ENCODE measurements around the gene KRTCAP2.

The KRTCAP2 gene

DNA sequence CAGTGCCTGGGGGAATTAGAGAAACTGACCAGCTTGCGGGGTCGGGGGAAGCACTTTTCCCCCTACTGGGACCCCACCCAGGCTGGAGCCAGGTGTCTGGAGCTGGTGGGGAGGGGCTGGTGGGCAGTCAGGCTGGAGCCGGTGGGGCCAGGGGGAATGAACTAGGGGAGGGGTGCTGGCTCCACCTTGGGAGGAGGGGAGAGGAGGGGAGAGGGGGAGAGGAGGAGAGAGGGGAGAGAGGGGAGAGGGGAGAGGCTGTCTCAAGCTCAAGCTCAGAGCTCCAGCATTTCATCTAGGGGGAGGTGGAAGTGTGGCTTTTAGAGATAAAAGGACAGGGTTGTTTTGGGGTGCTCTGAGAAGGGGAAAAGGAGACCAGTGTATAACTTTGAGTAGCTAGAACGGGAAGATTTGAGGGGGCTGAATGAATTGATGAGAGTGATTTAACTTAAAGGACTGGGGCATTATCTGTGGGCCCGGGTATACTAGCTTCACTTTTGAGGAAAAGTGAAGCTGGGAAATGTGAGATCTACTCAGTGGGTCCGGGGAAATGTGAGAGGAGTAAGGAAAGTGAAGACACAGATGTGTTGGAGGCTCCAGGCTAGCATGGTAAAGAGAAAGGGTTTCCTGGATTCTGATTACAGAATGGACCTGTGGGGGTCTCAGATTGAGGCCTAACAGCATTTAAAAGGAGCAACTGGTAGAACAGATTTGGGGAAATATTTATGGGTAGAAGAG, 42.7 kb downstream of the KRTCAP2 start:
- no peak for DNase-seq

DNA sequence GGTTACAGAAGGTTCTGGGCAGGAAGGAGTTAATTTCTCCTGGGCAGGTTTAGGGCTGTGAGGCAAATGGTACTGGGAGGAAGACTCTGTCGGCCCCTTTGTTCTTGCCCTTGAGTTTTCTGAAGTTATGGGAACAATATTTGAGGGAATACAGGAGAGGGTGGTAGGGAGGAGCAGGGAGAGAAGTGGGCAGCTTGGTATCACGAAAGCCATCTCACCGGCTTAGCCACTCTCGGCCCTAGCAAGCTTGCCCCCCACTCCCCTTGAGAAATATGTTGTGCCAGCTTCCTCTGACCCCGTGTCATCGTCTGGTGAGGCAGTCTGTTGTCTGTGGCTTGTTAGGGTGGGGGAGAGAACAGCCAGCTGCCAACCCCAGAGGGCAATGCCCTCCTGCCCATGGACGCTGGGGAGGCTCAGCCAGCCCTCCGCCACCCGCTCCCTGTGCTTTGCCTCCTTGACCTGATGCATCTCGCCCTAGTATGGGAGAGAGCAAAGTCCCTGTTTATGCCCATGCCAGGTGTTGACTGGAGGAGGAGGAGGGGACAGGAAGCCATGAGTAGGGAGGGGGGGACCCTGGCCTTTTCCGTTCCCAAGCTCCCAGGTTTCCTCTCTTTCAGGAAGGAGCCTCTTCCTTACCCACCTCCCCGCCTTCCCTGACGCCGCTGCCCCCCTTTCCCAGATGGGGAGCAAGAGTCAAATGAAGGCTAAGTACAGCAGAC, 44.2 kb downstream of the KRTCAP2 start:
- DNase-seq = peak; percentile 36 to 41

DNA sequence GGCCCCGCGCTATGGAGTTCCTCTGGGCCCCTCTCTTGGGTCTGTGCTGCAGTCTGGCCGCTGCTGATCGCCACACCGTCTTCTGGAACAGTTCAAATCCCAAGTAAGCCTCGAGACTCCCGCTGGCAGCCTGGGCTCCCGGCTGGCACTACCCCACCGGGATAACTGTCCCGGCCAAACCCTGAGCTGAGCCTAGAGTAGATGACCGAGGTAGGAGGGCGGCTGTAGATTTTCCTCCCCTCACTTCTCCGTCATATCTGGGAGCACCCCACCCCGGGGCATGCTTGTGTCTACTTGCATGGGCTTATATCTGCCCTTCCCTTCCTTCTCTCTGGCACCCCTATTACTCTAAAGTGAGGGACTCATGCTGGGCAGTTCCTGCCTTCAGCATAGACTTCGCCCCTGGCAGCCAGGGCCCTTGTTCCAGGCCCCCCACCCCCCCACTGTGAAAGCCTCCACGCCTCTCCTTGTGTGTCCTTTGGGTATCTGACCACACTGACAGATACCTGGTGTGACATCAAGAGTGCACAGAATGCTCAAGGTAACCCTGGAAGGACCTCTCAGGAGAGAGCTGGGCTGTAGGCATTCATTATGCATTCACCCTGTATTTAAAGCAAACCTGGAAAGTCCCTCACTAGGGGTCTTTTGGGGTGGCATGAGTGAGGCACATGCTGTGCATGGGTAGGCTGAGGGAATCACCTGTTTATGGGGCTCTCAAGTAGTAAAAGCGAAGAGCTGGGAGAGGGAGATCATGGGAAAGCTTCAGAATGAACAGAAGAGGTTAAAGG, 44.9 kb downstream of the KRTCAP2 start:
- DNase-seq = no peak

DNA sequence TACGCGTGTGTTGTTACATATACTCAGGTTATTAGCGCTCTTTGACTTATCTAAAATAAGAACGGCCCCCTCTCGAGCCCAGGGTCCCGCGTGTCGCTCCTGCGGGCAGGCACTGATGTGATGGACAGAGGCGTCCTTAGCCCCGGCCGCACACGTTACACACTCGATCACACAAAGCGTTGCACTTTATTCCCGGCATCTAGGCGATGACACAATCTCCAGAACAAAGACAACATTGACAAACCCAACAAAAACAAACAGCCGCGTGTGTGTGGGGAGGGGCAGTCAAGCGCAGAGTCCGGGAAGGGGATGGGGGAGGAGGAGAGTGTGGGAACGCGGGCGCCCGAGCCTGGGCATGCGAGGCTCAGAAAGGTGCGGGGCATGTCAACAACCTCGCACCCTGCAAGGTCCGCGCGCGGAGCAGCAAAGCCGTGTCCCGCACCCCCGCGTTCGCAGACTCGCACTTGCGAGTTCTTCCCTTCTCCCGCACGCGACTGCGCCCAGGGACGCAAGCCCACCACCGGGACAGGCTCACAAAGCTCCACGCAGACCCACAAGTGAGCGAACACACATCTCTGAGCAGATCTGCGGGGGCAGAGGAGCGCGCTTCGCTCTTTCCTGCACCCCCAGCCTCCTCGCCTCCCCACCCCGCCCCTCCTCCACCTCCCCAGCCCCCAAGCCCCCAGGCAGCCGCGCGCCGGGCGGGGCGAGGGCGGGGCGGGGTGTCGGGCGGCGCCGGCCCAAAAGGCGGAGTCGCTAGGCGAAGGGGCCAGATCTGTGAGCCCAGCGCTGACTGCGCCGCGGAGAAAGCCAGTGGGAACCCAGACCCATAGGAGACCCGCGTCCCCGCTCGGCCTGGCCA, 45.8 kb downstream of the KRTCAP2 start, which contains the start of gene EFNA1:
TSS of gene EFNA1 (plus strand) at position 772 of the 862 bp plus-strand sequence. CDS start 102 bp downstream, outside the sequence.
- DNase-seq = peak in 1 of 2 experiments; percentile 45

DNA sequence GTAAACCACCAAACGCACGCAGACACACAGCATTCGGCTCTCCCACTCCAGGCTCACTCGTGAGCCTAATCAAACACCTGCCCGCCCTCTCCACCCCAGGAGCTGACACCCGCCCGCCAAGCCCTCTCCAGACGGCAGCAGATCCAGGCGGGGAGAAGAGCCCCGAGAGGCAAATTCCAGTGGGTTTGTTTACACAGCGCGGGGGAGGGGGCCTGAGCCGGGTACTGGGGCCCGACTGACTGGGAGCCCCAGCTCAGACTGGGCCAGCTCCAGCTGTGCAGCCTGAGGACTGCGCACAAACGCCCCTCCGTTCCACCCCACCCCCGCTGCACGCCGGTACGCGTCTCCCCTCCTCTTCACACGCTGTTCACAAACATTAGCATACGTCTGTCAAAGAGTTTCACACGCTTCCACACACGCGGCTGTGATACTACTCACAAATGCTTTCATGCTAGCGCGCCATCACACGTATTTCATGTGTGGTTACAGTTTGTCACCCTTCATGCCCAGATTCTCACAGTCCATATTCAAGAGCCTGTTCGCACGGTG, 46.5 kb downstream of the KRTCAP2 start:
- peak; percentile 49 to 59 for DNase-seq

DNA sequence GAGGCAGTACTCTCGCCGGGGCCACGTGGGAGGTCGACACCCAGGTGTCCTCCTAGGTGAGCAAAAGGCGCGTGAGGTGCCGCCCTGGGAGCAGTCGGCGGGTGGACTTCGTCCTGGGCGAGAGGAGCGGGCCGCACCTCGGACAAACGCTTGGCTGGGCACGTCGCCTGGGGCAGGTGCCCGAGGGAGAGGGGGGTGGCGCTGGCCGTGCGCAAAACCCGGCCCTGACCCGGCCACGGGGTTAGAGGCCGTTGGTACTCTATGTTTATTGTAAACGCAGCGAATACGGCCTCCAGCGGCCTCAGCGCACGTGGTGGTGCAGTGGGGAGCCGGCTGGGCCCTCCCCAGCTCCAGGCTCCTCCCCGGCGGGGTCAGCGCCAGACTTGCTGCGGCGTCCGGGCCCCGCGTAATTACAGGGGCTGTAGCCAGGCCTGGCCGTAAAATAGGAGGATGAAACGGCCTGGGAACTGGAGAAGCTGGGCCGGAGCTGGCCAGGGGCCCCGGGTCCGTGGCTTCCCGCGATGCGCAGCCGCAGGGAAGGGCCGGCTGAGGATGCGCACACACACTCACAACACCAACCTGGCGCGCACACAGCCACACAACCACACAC, 47.1 kb downstream of the KRTCAP2 start:
- no peak for DNase-seq

DNA sequence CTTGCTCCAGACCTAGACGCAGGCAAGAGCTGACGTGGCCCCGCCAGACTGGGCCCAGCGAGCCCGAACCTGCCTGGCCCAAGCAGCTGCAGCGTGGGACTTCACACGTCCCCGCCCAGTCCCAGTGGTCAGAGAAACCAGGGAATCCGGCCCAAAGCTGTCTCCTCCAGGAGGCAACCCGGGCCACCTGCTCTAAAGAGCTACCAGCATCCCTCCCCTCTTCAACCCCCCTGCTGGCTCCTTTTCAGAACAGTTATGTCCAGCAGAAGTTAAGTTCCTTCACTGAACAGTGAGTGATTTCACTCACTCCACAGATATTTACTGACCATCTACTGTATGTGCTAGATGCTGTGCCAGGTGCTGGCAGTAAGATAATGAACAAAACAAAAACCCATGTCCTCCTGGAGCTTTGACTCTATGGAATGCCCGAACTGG, 47.6 kb downstream of the KRTCAP2 start:
- DNase-seq = no peak

DNA sequence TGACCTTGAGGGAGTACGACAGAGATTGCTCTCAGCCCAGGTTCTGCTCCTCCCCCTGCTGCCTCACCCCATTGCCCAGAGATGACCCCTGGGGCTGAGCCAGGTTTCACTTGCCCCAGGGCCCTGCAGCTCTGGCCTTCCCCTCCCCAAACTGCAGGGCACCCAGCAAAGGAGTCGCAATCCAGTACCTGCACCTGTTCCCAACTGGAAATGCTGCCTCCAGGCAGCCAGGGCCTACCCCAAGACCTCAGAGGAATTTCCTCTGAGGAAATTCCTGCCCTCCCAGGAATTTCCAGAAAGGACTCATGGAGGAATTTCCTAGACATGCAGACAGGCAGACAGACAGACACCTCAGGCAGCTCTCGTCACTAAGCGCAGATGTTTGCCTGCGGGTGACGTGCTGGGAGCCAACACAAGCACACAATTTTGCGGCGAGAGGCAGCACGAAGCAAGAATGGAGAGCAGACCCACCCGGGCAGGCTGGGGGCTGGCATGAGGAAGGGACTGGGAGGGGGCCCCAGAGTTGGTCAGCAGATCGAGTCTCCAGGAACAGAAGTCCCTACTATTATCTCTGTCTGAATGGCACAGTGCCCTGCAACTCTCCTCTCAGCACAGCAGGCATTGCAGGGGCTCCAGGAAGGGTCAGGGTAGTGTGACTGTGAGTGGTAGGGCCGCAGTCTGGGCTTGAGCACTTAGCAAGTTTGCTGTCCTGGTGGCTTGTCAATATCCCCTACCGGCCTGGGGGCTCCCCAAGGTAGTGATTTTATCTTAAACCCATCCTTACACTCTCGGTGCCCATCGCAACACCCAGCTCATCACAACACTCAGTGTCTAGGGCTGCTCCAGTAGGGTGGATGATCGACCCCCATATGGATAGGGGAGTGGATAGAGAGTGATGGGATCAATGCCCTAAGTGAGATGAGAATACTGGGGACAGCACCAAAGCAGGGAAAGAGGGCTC, 48.3 kb downstream of the KRTCAP2 start:
- DNase-seq = no peak

DNA sequence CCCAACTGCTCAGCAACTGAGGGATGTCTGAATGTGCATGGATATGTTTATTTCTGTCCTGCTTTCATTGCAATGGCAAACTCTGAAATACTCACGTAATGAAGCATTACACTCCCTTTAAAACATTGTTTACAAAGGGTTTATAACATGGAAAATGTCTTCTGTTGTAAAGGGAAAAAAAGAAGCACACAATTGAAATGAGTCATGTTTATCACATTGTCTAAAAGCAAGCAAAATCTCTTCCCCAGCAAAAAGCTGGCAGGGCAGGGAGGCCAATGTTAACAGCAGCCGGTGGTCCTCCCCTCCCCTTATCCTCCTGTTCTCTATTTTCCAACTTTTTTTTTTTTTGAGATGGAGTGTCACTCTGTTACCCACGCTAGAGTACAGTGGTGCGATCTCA, 49.3 kb downstream of the KRTCAP2 start:
- DNase-seq = no peak

DNA sequence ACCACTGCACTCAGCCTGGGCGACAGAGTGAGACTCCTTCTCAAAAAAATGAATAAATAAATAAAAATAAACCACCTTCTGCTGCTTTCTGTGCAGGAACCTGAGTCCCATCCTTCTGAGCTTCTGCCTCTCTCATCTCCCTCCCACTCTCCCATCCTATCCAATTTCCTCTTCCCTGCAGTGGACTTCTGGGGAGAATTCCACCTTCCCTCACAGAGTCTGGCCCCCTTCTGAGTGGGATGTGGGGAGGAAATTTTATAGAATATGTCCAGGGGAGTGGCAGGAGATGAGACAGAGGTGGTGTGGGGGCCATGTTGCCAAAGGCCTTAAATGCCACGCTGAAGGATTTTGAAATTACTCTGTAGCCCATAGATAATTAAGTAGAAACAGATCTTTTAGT, 50.8 kb downstream of the KRTCAP2 start:
- no peak for DNase-seq

DNA sequence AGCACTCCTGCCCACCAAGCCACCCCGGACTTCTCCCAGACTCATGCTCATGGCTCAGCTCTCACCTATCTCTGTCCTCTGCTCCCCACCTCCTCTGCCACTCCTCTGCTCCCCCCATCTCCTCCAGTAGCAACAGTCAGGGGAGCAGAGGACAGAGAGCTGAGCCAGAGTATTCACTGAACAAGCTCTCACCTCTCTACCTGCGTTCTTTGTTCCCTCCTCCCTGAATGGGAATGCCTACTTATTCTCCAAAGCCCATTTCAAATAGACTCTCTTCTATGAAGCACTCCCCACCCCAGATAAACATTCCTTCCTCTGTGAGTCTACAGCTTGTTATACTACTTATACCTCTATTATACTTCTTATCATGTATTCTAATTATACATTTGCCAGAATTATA, 51.9 kb downstream of the KRTCAP2 start:
- DNase-seq = no peak

DNA sequence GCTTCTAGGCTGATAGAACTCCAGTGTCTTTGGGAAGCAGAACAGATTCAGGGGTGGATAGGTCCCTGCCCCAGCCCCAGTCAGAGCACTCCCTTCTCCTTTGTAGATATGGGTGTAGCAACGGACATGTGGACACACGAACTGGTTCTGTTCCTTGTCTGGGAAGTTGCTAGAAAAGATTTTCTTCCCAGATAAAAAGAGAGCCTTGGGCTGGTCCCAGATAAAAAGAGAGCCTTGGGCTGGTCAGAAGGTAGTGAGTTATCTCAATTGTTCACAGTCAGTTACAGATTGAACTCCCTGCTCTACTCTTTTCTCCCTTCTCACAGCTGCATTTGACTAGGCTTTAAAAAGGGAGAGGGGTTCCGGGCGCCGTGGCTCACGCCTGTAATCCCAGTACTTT, 52.9 kb downstream of the KRTCAP2 start:
- DNase-seq = no peak

Data from NCI-H524 (cell line).